Activated CD8-positive, alpha-beta T cell treated with anti-CD3 and anti-CD28 coated beads for 36 hours (primary cell): Measurements from ENCODE around the gene ANKDD1A. TPM values are rescaled to one million over a fixed set of nuclear protein-coding genes. Genes with fewer than 3 reads are reported as not detected.

Source experiments
- ATAC-seq: fragments of 200-7000 bp; cut with Tn5 transposase; one replicate; pipeline ENCODE4 v1.10.0; 2021; ENCODE audit warnings: mild to moderate bottlenecking, moderate library complexity
- CTCF ChIA-PET: fragments of 350-600 bp; sonication (Branson Sonifier 250); formaldehyde crosslinking; loops from one replicate; lab custom pipeline; 2021; ENCODE audit warnings: antibody characterized with exemption; lab: Charles Lee
- POLR2A ChIA-PET: fragments of 350-600 bp; sonication (Branson Sonifier 250); formaldehyde crosslinking; loops from one replicate; lab custom pipeline; 2021; ENCODE audit warnings: antibody characterized with exemption; lab: Charles Lee
- DNase-seq: peaks from one replicate; pipeline ENCODE4 v3.0.0-alpha.2; 2020
- H3K27ac Mint-ChIP-seq: one replicate; pipeline ENCODE4 v1.8.0; 2021; ENCODE audit warnings: mild to moderate bottlenecking, mixed read lengths
- H3K27me3 Mint-ChIP-seq: one replicate; pipeline ENCODE4 v1.8.0; 2021; ENCODE audit warnings: mixed read lengths
- H3K36me3 Mint-ChIP-seq: one replicate; pipeline ENCODE4 v1.8.0; 2021; ENCODE audit warnings: low read depth, mixed read lengths
- H3K4me1 Mint-ChIP-seq: one replicate; pipeline ENCODE4 v1.8.0; 2021; ENCODE audit warnings: low read depth, mixed read lengths
- H3K4me3 Mint-ChIP-seq: one replicate; pipeline ENCODE4 v1.8.0; 2021; ENCODE audit warnings: mild to moderate bottlenecking, moderate library complexity, mixed read lengths
- H3K9me3 Mint-ChIP-seq: one replicate; pipeline ENCODE4 v1.8.0; 2021; ENCODE audit warnings: mixed read lengths
- intact Hi-C: fragments of 100-400 bp; cut with micrococcal nuclease; formaldehyde crosslinking; loops from one replicate; pipeline ENCODE4 v1.10.0; 2022
- total RNA-seq, 2 experiments: library from RNA; stranded (reverse); gene quantifications; one replicate each; pipeline ENCODE4 v1.2.3, GENCODE V29; 2021
- TF ChIP-seq, protein P1 (sequence below): fragments of 200-600 bp; IDR thresholded peaks from one replicate; pipeline ENCODE4 v1.8.0; 2022; ENCODE audit warnings: antibody characterized with exemption, mild to moderate bottlenecking

ANKDD1A gene
- total RNA-seq, 2 experiments from 2014 or later, result 3.4 to 4.3 TPM

GRCh38 chr15:64865126-64865997, 46.3 kb upstream of the ANKDD1A start:
- Mint-ChIP-seq H3K36me3 (peaks cover 5% of the 10 kb centered on the region), H3K27ac (no peak overlapping the region)

DNA sequence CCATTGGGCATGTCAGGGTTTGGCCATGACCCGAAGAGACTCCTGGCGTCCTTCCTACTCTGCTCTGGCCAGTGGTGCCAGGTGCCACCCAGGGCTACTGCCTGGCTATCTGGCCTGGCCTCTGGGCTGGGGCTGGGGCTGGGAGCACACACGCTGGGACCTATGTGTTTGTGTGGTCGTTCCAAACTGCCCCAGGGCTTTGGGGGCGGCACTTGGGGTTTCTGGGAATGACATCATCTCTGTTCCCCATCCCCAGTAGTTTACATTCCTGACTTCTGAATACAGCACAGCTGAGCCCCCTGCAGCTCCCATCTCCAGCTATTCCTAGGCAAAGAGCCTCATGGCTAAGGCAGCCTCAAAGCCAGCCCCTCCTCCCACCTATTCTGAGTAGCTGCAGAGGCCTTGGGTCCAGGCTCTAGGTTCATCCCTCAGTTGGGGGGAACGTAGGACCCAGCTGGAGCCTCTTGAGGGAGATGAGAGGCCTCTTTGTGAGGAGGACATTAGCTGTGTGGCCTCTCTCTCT, 45.6 kb upstream of the ANKDD1A start:
- no peak overlapping the region for H3K4me3 Mint-ChIP-seq
- ChIA-PET CTCF (interaction anchor here (0.8 kb wide), 1 partner anchor 10 kb away, joined by 3 read pairs; no protein-coding TSS in a partner anchor), POLR2A (interaction anchor here (1.0 to 1.1 kb wide), 2 partner anchors 9 to 11 kb away, joined by 3 read pairs; no protein-coding TSS in a partner anchor)
- H3K36me3 Mint-ChIP-seq, result peaks cover 5% of the 10 kb centered on the region
- H3K4me1 Mint-ChIP-seq, result peaks cover 3% of the 10 kb centered on the region
- ATAC-seq (no peak), DNase-seq (no peak)
- no peaks in the 10 kb centered on the region for H3K9me3 Mint-ChIP-seq
- no peaks in the 10 kb centered on the region for H3K27me3 Mint-ChIP-seq
- intact Hi-C loops, result no loop called here
- no peak overlapping the region for H3K27ac Mint-ChIP-seq
- TF ChIP-seq, protein P1, sequence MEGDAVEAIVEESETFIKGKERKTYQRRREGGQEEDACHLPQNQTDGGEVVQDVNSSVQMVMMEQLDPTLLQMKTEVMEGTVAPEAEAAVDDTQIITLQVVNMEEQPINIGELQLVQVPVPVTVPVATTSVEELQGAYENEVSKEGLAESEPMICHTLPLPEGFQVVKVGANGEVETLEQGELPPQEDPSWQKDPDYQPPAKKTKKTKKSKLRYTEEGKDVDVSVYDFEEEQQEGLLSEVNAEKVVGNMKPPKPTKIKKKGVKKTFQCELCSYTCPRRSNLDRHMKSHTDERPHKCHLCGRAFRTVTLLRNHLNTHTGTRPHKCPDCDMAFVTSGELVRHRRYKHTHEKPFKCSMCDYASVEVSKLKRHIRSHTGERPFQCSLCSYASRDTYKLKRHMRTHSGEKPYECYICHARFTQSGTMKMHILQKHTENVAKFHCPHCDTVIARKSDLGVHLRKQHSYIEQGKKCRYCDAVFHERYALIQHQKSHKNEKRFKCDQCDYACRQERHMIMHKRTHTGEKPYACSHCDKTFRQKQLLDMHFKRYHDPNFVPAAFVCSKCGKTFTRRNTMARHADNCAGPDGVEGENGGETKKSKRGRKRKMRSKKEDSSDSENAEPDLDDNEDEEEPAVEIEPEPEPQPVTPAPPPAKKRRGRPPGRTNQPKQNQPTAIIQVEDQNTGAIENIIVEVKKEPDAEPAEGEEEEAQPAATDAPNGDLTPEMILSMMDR, result no peak

More at GRCh38 chr15:64865126-64865997, 46.3 kb upstream of the ANKDD1A start:
- ChIA-PET CTCF (interaction anchor here (0.8 to 3.3 kb wide), 3 partner anchors 10 to 55 kb away, joined by 3 to 10 read pairs (median 4); no protein-coding TSS in a partner anchor), POLR2A (interaction anchor here (0.5 to 1.1 kb wide), 4 partner anchors 9 to 147 kb away, joined by 3 read pairs; no protein-coding TSS in a partner anchor)
- peak; percentile 37 for ATAC-seq
- intact Hi-C loops, result no loop called here
- TF ChIP-seq, protein P1, result no peak
- H3K4me1 Mint-ChIP-seq, result peaks cover 3% of the 10 kb centered on the region
- H3K27me3 Mint-ChIP-seq, result no peaks in the 10 kb centered on the region
- no peak overlapping the region for H3K4me3 Mint-ChIP-seq
- DNase-seq, result no peak
- no peaks in the 10 kb centered on the region for H3K9me3 Mint-ChIP-seq

DNA sequence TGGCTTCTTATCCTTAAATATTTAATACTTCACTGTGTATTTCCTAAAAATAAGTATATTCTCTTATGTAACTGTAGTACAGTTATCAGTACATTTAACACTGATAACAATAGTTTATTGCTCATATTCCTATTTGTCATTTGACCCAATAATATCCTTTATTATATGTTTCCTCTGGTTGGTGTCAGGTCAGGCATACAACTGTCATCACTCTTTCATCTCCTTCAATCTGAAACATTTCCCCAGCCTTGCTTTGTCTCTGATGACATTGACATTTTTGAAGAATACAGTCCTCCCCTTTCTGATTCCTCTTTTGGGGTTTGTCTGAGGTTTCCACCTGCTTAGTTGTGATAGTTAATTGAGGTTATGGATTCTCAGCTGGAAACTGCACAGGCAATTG, 42.2 kb upstream of the ANKDD1A start:
- POLR2A ChIA-PET, result interaction anchor here (0.9 kb wide), 1 partner anchor 24 kb away, joined by 4 read pairs; no protein-coding TSS in a partner anchor
- ATAC-seq (no peak), DNase-seq (no peak)
- H3K9me3 Mint-ChIP-seq, result no peaks in the 10 kb centered on the region
- H3K27me3 Mint-ChIP-seq, result no peaks in the 10 kb centered on the region
- CTCF ChIA-PET, result no interaction called here
- TF ChIP-seq, protein P1, result no peak
- no peak overlapping the region for H3K27ac Mint-ChIP-seq
- no peak overlapping the region for H3K4me3 Mint-ChIP-seq
- peaks cover 3% of the 10 kb centered on the region for H3K36me3 Mint-ChIP-seq
- peaks cover 3% of the 10 kb centered on the region for H3K4me1 Mint-ChIP-seq
- intact Hi-C loops, result no loop called here

GRCh38 chr15:64870353-64870752, 41.3 kb upstream of the ANKDD1A start:
- H3K36me3 Mint-ChIP-seq, result peaks cover 3% of the 10 kb centered on the region
- H3K9me3 Mint-ChIP-seq, result no peaks in the 10 kb centered on the region
- TF ChIP-seq, protein P1, result no peak
- H3K27ac Mint-ChIP-seq, result no peak overlapping the region
- DNase-seq (no peak), ATAC-seq (no peak)
- ChIA-PET POLR2A (interaction anchor here (0.9 kb wide), 1 partner anchor 25 kb away, joined by 4 read pairs; no protein-coding TSS in a partner anchor), CTCF (no interaction called here)
- peaks cover 3% of the 10 kb centered on the region for H3K4me1 Mint-ChIP-seq
- H3K4me3 Mint-ChIP-seq, result no peak overlapping the region
- H3K27me3 Mint-ChIP-seq, result no peaks in the 10 kb centered on the region
- intact Hi-C loops, result no loop called here
